Effector CD8-positive, alpha-beta T cell (primary cell): ENCODE measurements around the gene LCA5L.
"Not testable (repeated sequence)": the region's sequence is repeated elsewhere in the genome, so short reads cannot be mapped to it uniquely, and the experiment has no call there.

ENCODE experiments used
- DNase-seq: peaks from one replicate; lab custom pipeline; 2025; lab: John Stamatoyannopoulos, UW

LCA5L gene

GRCh38 chr21:39387461-39388037 lies 58.0 kb downstream of the LCA5L start:
- peak; percentile 91 for DNase-seq

GRCh38 chr21:39386899-39387298 lies 58.7 kb downstream of the LCA5L start:
- no peak for DNase-seq

- DNase-seq = peak; percentile 4
Measured at GRCh38 chr21:39386194-39386593, 59.4 kb downstream of the LCA5L start.

- DNase-seq = peak; percentile 42
Measured at GRCh38 chr21:39385299-39386145, 60.1 kb downstream of the LCA5L start.

GRCh38 chr21:39384674-39385298 lies 60.8 kb downstream of the LCA5L start:
- no peak for DNase-seq

GRCh38 chr21:39382096-39382495 lies 63.5 kb downstream of the LCA5L start:
- not testable (repeated sequence) for DNase-seq

- no peak for DNase-seq
Measured at GRCh38 chr21:39381009-39381408, 64.6 kb downstream of the LCA5L start.

- peak; percentile 78 for DNase-seq
Measured at GRCh38 chr21:39379986-39380891, 65.3 kb downstream of the LCA5L start.

GRCh38 chr21:39377444-39378050 lies 68.0 kb downstream of the LCA5L start:
- DNase-seq = no peak

GRCh38 chr21:39375446-39375845 lies 70.1 kb downstream of the LCA5L start:
- DNase-seq = no peak

- DNase-seq = no peak
Measured at GRCh38 chr21:39374046-39374445, 71.5 kb downstream of the LCA5L start.

GRCh38 chr21:39373634-39374033 lies 71.9 kb downstream of the LCA5L start:
- no peak for DNase-seq

GRCh38 chr21:39369896-39370288 lies 75.7 kb downstream of the LCA5L start:
- DNase-seq = not testable (repeated sequence)

- DNase-seq = no peak
Measured at GRCh38 chr21:39367783-39368182, 77.8 kb downstream of the LCA5L start.

- no peak for DNase-seq
Measured at GRCh38 chr21:39366563-39366962, 79.0 kb downstream of the LCA5L start.

GRCh38 chr21:39364949-39365348 lies 80.6 kb downstream of the LCA5L start:
- DNase-seq = no peak

GRCh38 chr21:39363607-39364555 lies 81.7 kb downstream of the LCA5L start:
- DNase-seq = no peak

- DNase-seq = no peak
Measured at GRCh38 chr21:39362733-39363132, 82.8 kb downstream of the LCA5L start.

GRCh38 chr21:39359382-39359781 lies 86.2 kb downstream of the LCA5L start:
- no peak for DNase-seq
